Mammary epithelial cell (primary cell): ENCODE results near the gene ALB.

Experiments
- EZH2 ChIP-seq: IDR thresholded peaks from 2 replicates; pipeline ENCODE4 v1.6.1; 2012; ENCODE audit warnings: low read length, inconsistent platforms, borderline replicate concordance
- TF ChIP-seq, protein P1 (sequence below), 2 donors: IDR thresholded peaks in 1 of 2; conservative IDR thresholded peaks in 1 of 2; 2 replicates each; pipeline ENCODE4 v1.5.1; 2011 to 2012; ENCODE audit warnings: inconsistent platforms in 2 of 2, low read length in 2 of 2, mild to moderate bottlenecking in 2 of 2, control low read depth in 1 of 2, low read depth in 1 of 2; ENCODE audit not compliant: insufficient read depth in 1 of 2; ENCODE audit errors: extremely low read depth in 1 of 2

DNA sequence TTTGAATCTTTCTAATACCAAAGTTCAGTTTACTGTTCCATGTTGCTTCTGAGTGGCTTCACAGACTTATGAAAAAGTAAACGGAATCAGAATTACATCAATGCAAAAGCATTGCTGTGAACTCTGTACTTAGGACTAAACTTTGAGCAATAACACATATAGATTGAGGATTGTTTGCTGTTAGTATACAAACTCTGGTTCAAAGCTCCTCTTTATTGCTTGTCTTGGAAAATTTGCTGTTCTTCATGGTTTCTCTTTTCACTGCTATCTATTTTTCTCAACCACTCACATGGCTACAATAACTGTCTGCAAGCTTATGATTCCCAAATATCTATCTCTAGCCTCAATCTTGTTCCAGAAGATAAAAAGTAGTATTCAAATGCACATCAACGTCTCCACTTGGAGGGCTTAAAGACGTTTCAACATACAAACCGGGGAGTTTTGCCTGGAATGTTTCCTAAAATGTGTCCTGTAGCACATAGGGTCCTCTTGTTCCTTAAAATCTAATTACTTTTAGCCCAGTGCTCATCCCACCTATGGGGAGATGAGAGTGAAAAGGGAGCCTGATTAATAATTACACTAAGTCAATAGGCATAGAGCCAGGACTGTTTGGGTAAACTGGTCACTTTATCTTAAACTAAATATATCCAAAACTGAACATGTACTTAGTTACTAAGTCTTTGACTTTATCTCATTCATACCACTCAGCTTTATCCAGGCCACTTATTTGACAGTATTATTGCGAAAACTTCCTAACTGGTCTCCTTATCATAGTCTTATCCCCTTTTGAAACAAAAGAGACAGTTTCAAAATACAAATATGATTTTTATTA is 28.3 kb downstream of the ALB start:
- TF ChIP-seq, protein P1, sequence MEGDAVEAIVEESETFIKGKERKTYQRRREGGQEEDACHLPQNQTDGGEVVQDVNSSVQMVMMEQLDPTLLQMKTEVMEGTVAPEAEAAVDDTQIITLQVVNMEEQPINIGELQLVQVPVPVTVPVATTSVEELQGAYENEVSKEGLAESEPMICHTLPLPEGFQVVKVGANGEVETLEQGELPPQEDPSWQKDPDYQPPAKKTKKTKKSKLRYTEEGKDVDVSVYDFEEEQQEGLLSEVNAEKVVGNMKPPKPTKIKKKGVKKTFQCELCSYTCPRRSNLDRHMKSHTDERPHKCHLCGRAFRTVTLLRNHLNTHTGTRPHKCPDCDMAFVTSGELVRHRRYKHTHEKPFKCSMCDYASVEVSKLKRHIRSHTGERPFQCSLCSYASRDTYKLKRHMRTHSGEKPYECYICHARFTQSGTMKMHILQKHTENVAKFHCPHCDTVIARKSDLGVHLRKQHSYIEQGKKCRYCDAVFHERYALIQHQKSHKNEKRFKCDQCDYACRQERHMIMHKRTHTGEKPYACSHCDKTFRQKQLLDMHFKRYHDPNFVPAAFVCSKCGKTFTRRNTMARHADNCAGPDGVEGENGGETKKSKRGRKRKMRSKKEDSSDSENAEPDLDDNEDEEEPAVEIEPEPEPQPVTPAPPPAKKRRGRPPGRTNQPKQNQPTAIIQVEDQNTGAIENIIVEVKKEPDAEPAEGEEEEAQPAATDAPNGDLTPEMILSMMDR (conservative IDR thresholded peaks at IDR 0.05 in 1 of 2, IDR thresholded peaks at IDR 0.05 in 1 of 2; ENCODE audit: extremely low read depth in 1 of 2, insufficient read depth in 1 of 2, low read depth in 1 of 2, low read length in 2 of 2): no peak
- no peak for TF ChIP-seq EZH2
